HEK293 (cell line): ENCODE results near the gene PLAC1.

Experiments
- CTCF ChIA-PET: fragments of 350-600 bp; formaldehyde crosslinking; extraction: SDS; loops from one replicate; lab custom pipeline; 2021; ENCODE audit warnings: antibody characterized with exemption; lab: Yijun Ruan, JAX
- POLR2A ChIA-PET: fragments of 300-600 bp; formaldehyde crosslinking; extraction: SDS; loops from one replicate; lab custom pipeline; 2020; ENCODE audit warnings: antibody characterized with exemption, inconsistent platforms; lab: Yijun Ruan, JAX
- H3K27ac ChIP-seq: fragments of 200-500 bp; sonication (Bioruptor generic); 2 replicates; pipeline ENCODE4 v1.5.1; 2014; ENCODE audit warnings: low read depth, low read length, control low read depth, inconsistent platforms; ENCODE audit errors: extremely low read depth
- H3K36me3 ChIP-seq, 2 experiments: fragments of 200-500 bp in 1 of 2; sonication (Bioruptor generic) in 1 of 2; 1 replicate in 1 of 2; 2 replicates in 1 of 2; pipeline ENCODE4 v1.5.1; 2014 to 2017; ENCODE audit warnings: inconsistent platforms in 2 of 2, low read length in 2 of 2; ENCODE audit not compliant: control insufficient read depth in 2 of 2, insufficient read depth in 1 of 2
- H3K4me1 ChIP-seq: fragments of 200-500 bp; sonication (Bioruptor generic); 2 replicates; pipeline ENCODE4 v1.5.1; 2014; ENCODE audit warnings: mild to moderate bottlenecking, low read length, inconsistent platforms; ENCODE audit not compliant: control insufficient read depth, insufficient read depth
- H3K4me3 ChIP-seq: 2 replicates; pipeline ENCODE4 v1.5.1; 2011; ENCODE audit warnings: low read depth, mild to moderate bottlenecking, control low read depth, low read length, moderate library complexity
- H3K9me3 ChIP-seq: fragments of 200-500 bp; sonication (Bioruptor generic); 2 replicates; pipeline ENCODE4 v1.5.1; 2014; ENCODE audit warnings: low read depth, low read length, inconsistent platforms; ENCODE audit not compliant: control insufficient read depth, insufficient read depth
- GLIS2 ChIP-seq: fragments of 450-650 bp; formaldehyde crosslinking; IDR thresholded peaks from 2 replicates; pipeline ENCODE4 v1.5.1; 2016; ENCODE audit warnings: missing biosample characterization, missing genetic modification characterization
- PRDM10 ChIP-seq: fragments of 450-650 bp; formaldehyde crosslinking; IDR thresholded peaks from 2 replicates; pipeline ENCODE4 v1.5.1; 2016; ENCODE audit warnings: missing biosample characterization, missing genetic modification characterization
- SALL2 ChIP-seq: fragments of 450-650 bp; formaldehyde crosslinking; IDR thresholded peaks from 2 replicates; pipeline ENCODE4 v1.5.0; 2017; ENCODE audit warnings: missing biosample characterization, mild to moderate bottlenecking, missing genetic modification characterization, borderline replicate concordance
- ZBTB1 ChIP-seq: fragments of 450-650 bp; formaldehyde crosslinking; IDR thresholded peaks from 2 replicates; pipeline ENCODE4 v1.5.1; 2016; ENCODE audit warnings: missing biosample characterization, missing genetic modification characterization
- ZBTB17 ChIP-seq: fragments of 450-650 bp; formaldehyde crosslinking; IDR thresholded peaks from 2 replicates; pipeline ENCODE4 v1.5.1; 2016; ENCODE audit warnings: missing biosample characterization, missing genetic modification characterization
- ZNF140 ChIP-seq: fragments of 450-650 bp; formaldehyde crosslinking; IDR thresholded peaks from 2 replicates; pipeline ENCODE4 v1.5.1; 2016; ENCODE audit warnings: missing biosample characterization, missing genetic modification characterization
- ZNF248 ChIP-seq: fragments of 450-650 bp; formaldehyde crosslinking; IDR thresholded peaks from 2 replicates; pipeline ENCODE4 v1.5.1; 2017; ENCODE audit warnings: missing biosample characterization, missing genetic modification characterization
- ZNF280D ChIP-seq: fragments of 450-650 bp; formaldehyde crosslinking; IDR thresholded peaks from 2 replicates; pipeline ENCODE4 v1.5.1; 2016; ENCODE audit warnings: missing biosample characterization, missing genetic modification characterization
- ZNF433 ChIP-seq: fragments of 450-650 bp; formaldehyde crosslinking; IDR thresholded peaks from 2 replicates; pipeline ENCODE4 v1.5.1; 2016; ENCODE audit warnings: missing biosample characterization, missing genetic modification characterization, low read depth
- ZNF521 ChIP-seq: fragments of 450-650 bp; formaldehyde crosslinking; IDR thresholded peaks from 2 replicates; pipeline ENCODE4 v1.5.1; 2017; ENCODE audit warnings: missing biosample characterization, mild to moderate bottlenecking, missing genetic modification characterization
- ZNF530 ChIP-seq: fragments of 450-650 bp; formaldehyde crosslinking; IDR thresholded peaks from 2 replicates; pipeline ENCODE4 v1.5.1; 2016; ENCODE audit warnings: low read depth, missing biosample characterization, missing genetic modification characterization
- ZNF639 ChIP-seq: fragments of 450-650 bp; formaldehyde crosslinking; IDR thresholded peaks from 2 replicates; pipeline ENCODE4 v1.5.1; 2016; ENCODE audit warnings: missing biosample characterization, missing genetic modification characterization
- ZNF660 ChIP-seq: fragments of 450-650 bp; IDR thresholded peaks from 2 replicates; pipeline ENCODE4 v1.5.1; 2018; ENCODE audit warnings: missing biosample characterization, mild to moderate bottlenecking, missing genetic modification characterization

PLAC1 gene

GRCh38 chrX:134626434-134626833 is 31.8 kb downstream of the PLAC1 start:
- no peaks in the 10 kb centered on the region for H3K36me3 ChIP-seq
- ChIA-PET CTCF (no interaction called here), POLR2A (no interaction called here)
- no peaks in the 10 kb centered on the region for H3K9me3 ChIP-seq
- H3K27ac ChIP-seq = no peak overlapping the region
- no peaks in the 10 kb centered on the region for H3K4me1 ChIP-seq
- no peak for TF ChIP-seq ZNF530 (tag by site-specific recombination)
- no peak overlapping the region for H3K4me3 ChIP-seq

GRCh38 chrX:134625315-134625718 is 33.0 kb downstream of the PLAC1 start:
- TF ChIP-seq ZNF639 (tag by site-specific recombination) = no peak
- no peak for TF ChIP-seq PRDM10 (tag by site-specific recombination)
- no peak for TF ChIP-seq ZNF660 (tag by site-specific recombination)
- no peak for TF ChIP-seq ZNF433
- no peak for TF ChIP-seq ZNF140 (tag by site-specific recombination)
- TF ChIP-seq ZNF280D (tag by site-specific recombination) = no peak
- no peak for TF ChIP-seq ZBTB17
- TF ChIP-seq SALL2 (tag by site-specific recombination) = no peak
- TF ChIP-seq ZNF521 (tag by site-specific recombination) = no peak
- no peak for TF ChIP-seq ZBTB1 (tag by site-specific recombination)
- TF ChIP-seq GLIS2 (tag by site-specific recombination) = no peak
- Histone ChIP-seq H3K27ac (no peak overlapping the region), H3K36me3 (no peaks in the 10 kb centered on the region), H3K4me1 (no peaks in the 10 kb centered on the region), H3K4me3 (no peak overlapping the region), H3K9me3 (no peaks in the 10 kb centered on the region)
- POLR2A ChIA-PET = no interaction called here
- CTCF ChIA-PET = no interaction called here

- Histone ChIP-seq H3K4me1 (no peaks in the 10 kb centered on the region), H3K4me3 (no peak overlapping the region), H3K27ac (no peak overlapping the region), H3K36me3 (no peaks in the 10 kb centered on the region), H3K9me3 (no peaks in the 10 kb centered on the region)
- CTCF ChIA-PET = interaction anchor here (1.3 kb wide), 1 partner anchor 20 kb away, joined by 6 read pairs; no protein-coding TSS in a partner anchor
- no peak for TF ChIP-seq ZNF248 (tag by site-specific recombination)
- POLR2A ChIA-PET = no interaction called here
Measured at GRCh38 chrX:134624046-134624430, 34.2 kb downstream of the PLAC1 start.
